HepG2 (cell line): Measurements from ENCODE around the gene THOC5. TPM values are rescaled to one million over a fixed set of nuclear protein-coding genes. Genes with fewer than 3 reads are reported as not detected.
A peak's percentile ranks its signal among the peaks of the same experiment; 100 is the strongest.

Experiments used
- ATF1 ChIP-seq: IDR thresholded peaks from 2 replicates; pipeline ENCODE4 v1.6.1; 2016; ENCODE audit warnings: mild to moderate bottlenecking, control low read depth
- GATAD2A ChIP-seq: IDR thresholded peaks from 2 replicates; pipeline ENCODE4 v1.6.1; 2016
- HDAC2 ChIP-seq: sonication (generic); formaldehyde crosslinking; IDR thresholded peaks from 2 replicates; pipeline ENCODE4 v1.4.0; 2020; ENCODE audit warnings: missing genetic modification reagents
- HNF4G ChIP-seq, 2 experiments: sonication (generic) in 1 of 2; formaldehyde crosslinking in 1 of 2; IDR thresholded peaks; 2 replicates each; pipeline versions ENCODE4 v1.4.0 to v1.6.1; 2011 to 2020; ENCODE audit warnings: borderline replicate concordance in 2 of 2, low read depth in 2 of 2, mild to moderate bottlenecking in 2 of 2, low read length in 1 of 2, missing genetic modification reagents in 1 of 2, moderate library complexity in 1 of 2
- MYNN ChIP-seq: sonication (generic); formaldehyde crosslinking; IDR thresholded peaks from 2 replicates; pipeline ENCODE4 v1.4.0; 2020; ENCODE audit warnings: mild to moderate bottlenecking, low read depth, missing genetic modification reagents
- NCOR1 ChIP-seq: fragments of 200-600 bp; sonication (generic); IDR thresholded peaks from 2 replicates; pipeline ENCODE4 v1.7.0; 2017; ENCODE audit warnings: antibody characterized with exemption, low read length, borderline replicate concordance
- SALL1 ChIP-seq: sonication (generic); formaldehyde crosslinking; IDR thresholded peaks from 2 replicates; pipeline ENCODE4 v1.8.0; 2022; ENCODE audit warnings: mild to moderate bottlenecking, missing genetic modification reagents
- SOX6 ChIP-seq, 2 experiments: fragments of 450-650 bp in 1 of 2; sonication (generic) in 1 of 2; formaldehyde crosslinking in 1 of 2; IDR thresholded peaks; 2 replicates each; pipeline versions ENCODE4 v1.4.0 to v1.6.1; 2017 to 2020; ENCODE audit warnings: antibody characterized with exemption in 1 of 2, mild to moderate bottlenecking in 1 of 2, missing genetic modification reagents in 1 of 2
- SP1 ChIP-seq, 2 experiments: fragments of 450-650 bp in 1 of 2; sonication (generic) in 1 of 2; formaldehyde crosslinking in 1 of 2; IDR thresholded peaks; 2 replicates each; pipeline versions ENCODE4 v1.4.0 to v1.6.1; 2016 to 2020; ENCODE audit warnings: missing genetic modification reagents in 1 of 2
- ZFP62 ChIP-seq: sonication (generic); formaldehyde crosslinking; IDR thresholded peaks from 2 replicates; pipeline ENCODE4 v1.4.0; 2020; ENCODE audit warnings: missing genetic modification reagents
- ZFY ChIP-seq: sonication (generic); formaldehyde crosslinking; IDR thresholded peaks from 2 replicates; pipeline ENCODE4 v1.4.0; 2020; ENCODE audit warnings: missing genetic modification reagents
- ZNF616 ChIP-seq: sonication (generic); formaldehyde crosslinking; IDR thresholded peaks from 2 replicates; pipeline ENCODE4 v1.5.0; 2020; ENCODE audit warnings: low read depth, mild to moderate bottlenecking, missing genetic modification reagents
- ZNF768 ChIP-seq: sonication (generic); formaldehyde crosslinking; IDR thresholded peaks from 2 replicates; pipeline ENCODE4 v1.4.0; 2020; ENCODE audit warnings: missing genetic modification reagents
- ZNF883 ChIP-seq: sonication (generic); formaldehyde crosslinking; IDR thresholded peaks from 2 replicates; pipeline ENCODE4 v1.5.1; 2020; ENCODE audit warnings: mild to moderate bottlenecking, missing genetic modification reagents; ENCODE audit errors: not compliant biosample characterization
- polyA plus RNA-seq, 8 experiments: library from polyadenylated mRNA; depleted of rRNA in 3 of 8; stranded (reverse) in 7 of 8; unstranded in 1 of 8; fragments of >200 nt; fragmentation: Illumina TruSeq in 4 of 8; extraction: Trizol in 4 of 8; gene quantifications; 2 replicates each; pipeline versions ENCODE4 v1.2.1 to v1.2.3, GENCODE V29; 2011 to 2016; ENCODE audit warnings: low read depth in 4 of 8, missing spikeins in 1 of 8, mixed read lengths in 1 of 8; ENCODE audit not compliant: insufficient read depth in 1 of 8
- total RNA-seq, 5 experiments: library from RNA; depleted of rRNA; stranded (reverse); fragments of >200 nt; fragmentation: Illumina TruSeq; extraction: Trizol; gene quantifications; 2 replicates each; pipeline ENCODE4 v1.2.3, GENCODE V29; 2016; ENCODE audit warnings: low read depth in 1 of 5
- TF ChIP-seq, protein P1 (sequence below): sonication (generic); formaldehyde crosslinking; IDR thresholded peaks from 2 replicates; pipeline ENCODE4 v1.5.1; 2020; ENCODE audit warnings: mild to moderate bottlenecking, moderate library complexity, missing genetic modification reagents
- TF ChIP-seq, protein P2 (sequence below): sonication (generic); formaldehyde crosslinking; IDR thresholded peaks from 2 replicates; pipeline ENCODE4 v1.4.0; 2020; ENCODE audit warnings: mild to moderate bottlenecking, low read depth, missing genetic modification reagents
- TF ChIP-seq, protein P3 (sequence below): IDR thresholded peaks from 2 replicates; pipeline ENCODE4 v1.6.1; 2016; ENCODE audit warnings: missing compliant biosample characterization, missing genetic modification reagents, borderline replicate concordance
- TF ChIP-seq, protein P4 (sequence below): sonication (generic); formaldehyde crosslinking; IDR thresholded peaks from 2 replicates; pipeline ENCODE4 v1.4.0; 2020; ENCODE audit warnings: missing genetic modification reagents

Gene THOC5
- total and polyA plus RNA-seq, 2 of the 13 experiments (the other 11 are each of a cell fraction or from before 2014, with no cell fraction given) = 45.8 to 46.7 TPM

DNA sequence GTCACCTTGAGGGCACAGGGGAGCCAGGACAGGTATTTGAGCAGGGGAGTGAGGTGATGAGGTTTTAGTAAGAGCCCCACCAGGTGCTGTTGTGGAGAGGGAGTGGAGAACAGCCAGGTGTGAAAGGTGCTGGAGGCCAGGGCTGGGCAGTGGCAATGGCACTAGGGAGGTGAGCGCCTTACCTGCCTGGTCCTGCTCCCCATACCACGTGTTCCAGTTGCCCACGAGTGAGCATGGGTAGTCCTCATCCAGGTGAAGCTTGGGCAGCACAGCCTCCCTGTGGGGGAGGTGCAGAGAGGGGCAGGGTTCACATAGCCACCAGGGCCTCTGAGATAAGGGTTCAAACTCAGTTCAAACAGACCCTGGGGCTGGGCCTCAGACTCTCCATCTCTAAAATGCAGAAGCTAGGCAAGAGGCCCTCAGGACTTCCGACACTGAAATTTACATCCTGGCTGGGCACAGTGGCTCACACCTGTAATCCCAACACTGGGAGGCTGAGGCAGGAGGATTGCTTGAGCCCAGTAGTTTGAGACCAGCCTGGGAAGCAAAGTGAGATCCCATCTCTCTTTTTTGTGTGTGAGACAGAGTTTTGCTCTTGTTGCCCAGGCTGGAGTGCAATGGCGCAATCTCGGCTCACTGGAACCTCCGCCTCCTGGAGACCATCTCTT, 15.6 kb upstream of the THOC5 start (continued):
- TF ChIP-seq, protein P1, sequence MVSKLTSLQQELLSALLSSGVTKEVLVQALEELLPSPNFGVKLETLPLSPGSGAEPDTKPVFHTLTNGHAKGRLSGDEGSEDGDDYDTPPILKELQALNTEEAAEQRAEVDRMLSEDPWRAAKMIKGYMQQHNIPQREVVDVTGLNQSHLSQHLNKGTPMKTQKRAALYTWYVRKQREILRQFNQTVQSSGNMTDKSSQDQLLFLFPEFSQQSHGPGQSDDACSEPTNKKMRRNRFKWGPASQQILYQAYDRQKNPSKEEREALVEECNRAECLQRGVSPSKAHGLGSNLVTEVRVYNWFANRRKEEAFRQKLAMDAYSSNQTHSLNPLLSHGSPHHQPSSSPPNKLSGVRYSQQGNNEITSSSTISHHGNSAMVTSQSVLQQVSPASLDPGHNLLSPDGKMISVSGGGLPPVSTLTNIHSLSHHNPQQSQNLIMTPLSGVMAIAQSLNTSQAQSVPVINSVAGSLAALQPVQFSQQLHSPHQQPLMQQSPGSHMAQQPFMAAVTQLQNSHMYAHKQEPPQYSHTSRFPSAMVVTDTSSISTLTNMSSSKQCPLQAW = peak; percentile 60
- TF ChIP-seq, protein P2, sequence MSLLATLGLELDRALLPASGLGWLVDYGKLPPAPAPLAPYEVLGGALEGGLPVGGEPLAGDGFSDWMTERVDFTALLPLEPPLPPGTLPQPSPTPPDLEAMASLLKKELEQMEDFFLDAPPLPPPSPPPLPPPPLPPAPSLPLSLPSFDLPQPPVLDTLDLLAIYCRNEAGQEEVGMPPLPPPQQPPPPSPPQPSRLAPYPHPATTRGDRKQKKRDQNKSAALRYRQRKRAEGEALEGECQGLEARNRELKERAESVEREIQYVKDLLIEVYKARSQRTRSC = no peak
- TF ChIP-seq SP1 (IDR thresholded peaks at IDR 0.05) (no peak), SP1 (CRISPR knock-in tag; IDR thresholded peaks at IDR 0.05) (0 out of 2 replicates have a peak, but pooled peaks have one; percentile 30), ZFP62 (no peak), GATAD2A (CRISPR knock-in tag) (0 out of 2 replicates have a peak, but pooled peaks have one; percentile 46), HDAC2 (CRISPR knock-in tag) (peak; percentile 38; the same call in 1 of the 2 replicates), ZNF768 (CRISPR knock-in tag) (peak; percentile 51; the same call in 1 of the 2 replicates), SOX6 (IDR thresholded peaks at IDR 0.05) (no peak), SOX6 (CRISPR knock-in tag; IDR thresholded peaks at IDR 0.05) (0 out of 2 replicates have a peak, but pooled peaks have one; percentile 30), ZNF883 (CRISPR knock-in tag) (peak; percentile 44), ATF1 (CRISPR knock-in tag) (no peak), MYNN (CRISPR knock-in tag) (no peak), ZFY (CRISPR knock-in tag) (peak; percentile 58), HNF4G (IDR thresholded peaks at IDR 0.05; ENCODE audit: borderline replicate concordance, low read depth, low read length) (peak; percentile 88), HNF4G (CRISPR knock-in tag; IDR thresholded peaks at IDR 0.05; ENCODE audit: borderline replicate concordance, low read depth) (0 out of 2 replicates have a peak, but pooled peaks have one; percentile 48), NCOR1 (peak; percentile 35; the same call in 1 of the 2 replicates), ZNF616 (CRISPR knock-in tag) (peak; percentile 99), SALL1 (CRISPR knock-in tag) (0 out of 2 replicates have a peak, but pooled peaks have one; percentile 66)
- TF ChIP-seq, protein P3, sequence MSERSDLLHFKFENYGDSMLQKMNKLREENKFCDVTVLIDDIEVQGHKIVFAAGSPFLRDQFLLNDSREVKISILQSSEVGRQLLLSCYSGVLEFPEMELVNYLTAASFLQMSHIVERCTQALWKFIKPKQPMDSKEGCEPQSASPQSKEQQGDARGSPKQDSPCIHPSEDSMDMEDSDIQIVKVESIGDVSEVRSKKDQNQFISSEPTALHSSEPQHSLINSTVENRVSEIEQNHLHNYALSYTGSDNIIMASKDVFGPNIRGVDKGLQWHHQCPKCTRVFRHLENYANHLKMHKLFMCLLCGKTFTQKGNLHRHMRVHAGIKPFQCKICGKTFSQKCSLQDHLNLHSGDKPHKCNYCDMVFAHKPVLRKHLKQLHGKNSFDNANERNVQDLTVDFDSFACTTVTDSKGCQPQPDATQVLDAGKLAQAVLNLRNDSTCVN = no peak
- TF ChIP-seq, protein P4, sequence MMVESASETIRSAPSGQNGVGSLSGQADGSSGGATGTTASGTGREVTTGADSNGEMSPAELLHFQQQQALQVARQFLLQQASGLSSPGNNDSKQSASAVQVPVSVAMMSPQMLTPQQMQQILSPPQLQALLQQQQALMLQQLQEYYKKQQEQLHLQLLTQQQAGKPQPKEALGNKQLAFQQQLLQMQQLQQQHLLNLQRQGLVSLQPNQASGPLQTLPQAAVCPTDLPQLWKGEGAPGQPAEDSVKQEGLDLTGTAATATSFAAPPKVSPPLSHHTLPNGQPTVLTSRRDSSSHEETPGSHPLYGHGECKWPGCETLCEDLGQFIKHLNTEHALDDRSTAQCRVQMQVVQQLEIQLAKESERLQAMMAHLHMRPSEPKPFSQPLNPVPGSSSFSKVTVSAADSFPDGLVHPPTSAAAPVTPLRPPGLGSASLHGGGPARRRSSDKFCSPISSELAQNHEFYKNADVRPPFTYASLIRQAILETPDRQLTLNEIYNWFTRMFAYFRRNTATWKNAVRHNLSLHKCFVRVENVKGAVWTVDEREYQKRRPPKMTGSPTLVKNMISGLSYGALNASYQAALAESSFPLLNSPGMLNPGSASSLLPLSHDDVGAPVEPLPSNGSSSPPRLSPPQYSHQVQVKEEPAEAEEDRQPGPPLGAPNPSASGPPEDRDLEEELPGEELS (CRISPR knock-in tag) = peak; percentile 54; the same call in 1 of the 2 replicates
